Activated naive CD4-positive, alpha-beta T cell treated with anti-CD3 and anti-CD28 coated beads for 36 hours (primary cell): ENCODE results near the gene MOV10. TPM values are rescaled to one million over a fixed set of nuclear protein-coding genes. Genes with fewer than 3 reads are reported as not detected.
"Not testable (repeated sequence)": the region's sequence is repeated elsewhere in the genome, so short reads cannot be mapped to it uniquely, and the experiment has no call there.

Experiments used
- CTCF ChIA-PET: fragments of 350-600 bp; sonication (Branson Sonifier 250); formaldehyde crosslinking; loops from one replicate; lab custom pipeline; 2021; ENCODE audit warnings: antibody characterized with exemption; lab: Charles Lee
- DNase-seq: peaks from one replicate; pipeline ENCODE4 v3.0.0-alpha.2; 2020
- H3K27ac Mint-ChIP-seq: one replicate; pipeline ENCODE4 v1.8.0; 2021; ENCODE audit warnings: mild to moderate bottlenecking, mixed read lengths
- H3K27me3 Mint-ChIP-seq: one replicate; pipeline ENCODE4 v1.8.0; 2021; ENCODE audit warnings: low read depth, mixed read lengths
- H3K36me3 Mint-ChIP-seq: one replicate; pipeline ENCODE4 v1.8.0; 2021; ENCODE audit warnings: low read depth, mixed read lengths
- H3K4me1 Mint-ChIP-seq: one replicate; pipeline ENCODE4 v1.8.0; 2021; ENCODE audit warnings: low read depth, mixed read lengths
- H3K4me3 Mint-ChIP-seq: one replicate; pipeline ENCODE4 v1.8.0; 2021; ENCODE audit warnings: mild to moderate bottlenecking, moderate library complexity, mixed read lengths
- H3K9me3 Mint-ChIP-seq: one replicate; pipeline ENCODE4 v1.8.0; 2021; ENCODE audit warnings: mixed read lengths
- intact Hi-C: fragments of 100-400 bp; cut with micrococcal nuclease; formaldehyde crosslinking; loops from one replicate; pipeline ENCODE4 v1.15.1; 2023
- total RNA-seq, 2 experiments: library from RNA; stranded (reverse); gene quantifications; one replicate each; pipeline ENCODE4 v1.2.3, GENCODE V29; 2021

Gene MOV10
- total RNA-seq, 2 experiments from 2014 or later, result 46.0 to 48.8 TPM

DNA sequence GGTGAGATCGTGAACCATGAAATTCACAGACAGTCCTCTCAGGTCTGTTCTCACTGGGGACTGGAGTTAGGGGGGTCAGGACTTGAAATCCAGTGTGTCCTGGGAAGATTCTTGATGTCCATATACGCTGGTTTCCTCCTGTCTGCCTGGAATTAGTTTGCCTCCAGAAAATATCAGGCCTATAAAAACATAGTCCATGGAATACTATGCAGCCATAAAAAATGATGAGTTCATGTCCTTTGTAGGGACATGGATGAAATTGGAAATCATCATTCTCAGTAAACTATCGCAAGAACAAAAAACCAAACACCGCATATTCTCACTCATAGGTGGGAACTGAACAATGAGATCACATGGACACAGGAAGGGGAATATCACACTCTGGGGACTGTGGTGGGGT is 49.8 kb downstream of the MOV10 start:
- H3K4me3 Mint-ChIP-seq, H3K36me3 Mint-ChIP-seq, CTCF ChIA-PET, intact Hi-C loops, H3K27me3 Mint-ChIP-seq, H3K27ac Mint-ChIP-seq, H3K9me3 Mint-ChIP-seq, DNase-seq: not testable (repeated sequence)
- peaks cover 13% of the 10 kb centered on the region for H3K4me1 Mint-ChIP-seq

- no peak overlapping the region for H3K4me3 Mint-ChIP-seq
- no peak overlapping the region for H3K27ac Mint-ChIP-seq
- intact Hi-C loops, result no loop called here
- CTCF ChIA-PET, result no interaction called here
- peaks cover 8% of the 10 kb centered on the region for H3K4me1 Mint-ChIP-seq
- H3K27me3 Mint-ChIP-seq, result no peaks in the 10 kb centered on the region
- DNase-seq, result no peak
- no peaks in the 10 kb centered on the region for H3K9me3 Mint-ChIP-seq
- H3K36me3 Mint-ChIP-seq, result no peaks in the 10 kb centered on the region
These were observed 53.3 kb downstream of the MOV10 start for GRCh38 chr1:112727716-112728115.

GRCh38 chr1:112728306-112728971 is 54.0 kb downstream of the MOV10 start:
- H3K9me3 Mint-ChIP-seq, H3K27me3 Mint-ChIP-seq, H3K4me3 Mint-ChIP-seq, intact Hi-C loops, CTCF ChIA-PET, H3K4me1 Mint-ChIP-seq, DNase-seq, H3K27ac Mint-ChIP-seq, H3K36me3 Mint-ChIP-seq: not testable (repeated sequence)

- H3K4me1 Mint-ChIP-seq, H3K27me3 Mint-ChIP-seq, H3K9me3 Mint-ChIP-seq, intact Hi-C loops, H3K4me3 Mint-ChIP-seq, H3K27ac Mint-ChIP-seq, H3K36me3 Mint-ChIP-seq, DNase-seq: not testable (repeated sequence)
- CTCF ChIA-PET, result interaction anchor here (0.8 to 2.6 kb wide), 4 partner anchors 8 to 76 kb away, joined by 4 to 6 read pairs (median 5); a partner anchor contains a TSS
These were observed 54.6 kb downstream of the MOV10 start for GRCh38 chr1:112729011-112729410.

DNA sequence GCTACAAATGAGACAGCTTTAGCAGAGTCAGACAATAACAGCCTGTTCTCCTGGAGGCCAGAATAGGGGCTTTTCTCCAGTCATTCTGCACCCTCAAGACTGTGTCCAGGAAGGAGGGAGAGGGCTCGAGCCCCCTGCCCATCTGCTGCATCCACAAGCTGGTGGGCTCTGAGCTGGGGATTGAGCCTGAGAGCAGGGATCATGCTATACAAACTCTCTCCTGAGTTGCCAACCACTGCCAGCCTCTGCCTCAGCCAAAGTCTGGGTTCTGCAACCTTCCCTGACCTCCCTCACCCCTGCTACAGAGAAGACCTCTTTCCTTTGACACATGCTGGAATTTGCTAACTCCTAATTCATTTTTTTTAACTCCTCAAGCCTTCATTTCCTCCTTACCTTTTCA is 55.5 kb downstream of the MOV10 start:
- DNase-seq, result no peak
- no peaks in the 10 kb centered on the region for H3K36me3 Mint-ChIP-seq
- H3K27ac Mint-ChIP-seq, result no peak overlapping the region
- CTCF ChIA-PET, result interaction anchor here (0.6 to 2.6 kb wide), 8 partner anchors 9 to 913 kb away, joined by 3 to 8 read pairs (median 4); partner anchors contain the start of gene PPM1J
- intact Hi-C loops, result no loop called here
- H3K27me3 Mint-ChIP-seq, result no peaks in the 10 kb centered on the region
- H3K4me1 Mint-ChIP-seq, result peaks cover 6% of the 10 kb centered on the region
- H3K9me3 Mint-ChIP-seq, result no peaks in the 10 kb centered on the region
- no peak overlapping the region for H3K4me3 Mint-ChIP-seq

- Mint-ChIP-seq H3K9me3 (no peaks in the 10 kb centered on the region), H3K4me3 (no peak overlapping the region), H3K27me3 (no peaks in the 10 kb centered on the region), H3K4me1 (peaks cover 14% of the 10 kb centered on the region), H3K27ac (no peak overlapping the region), H3K36me3 (no peaks in the 10 kb centered on the region)
- intact Hi-C loops, result no loop called here
- CTCF ChIA-PET, result interaction anchor here (1.4 to 2.6 kb wide), 2 partner anchors 10 to 16 kb away, joined by 5 to 6 read pairs; no protein-coding TSS in a partner anchor
- no peak for DNase-seq
These were observed 57.0 kb downstream of the MOV10 start for GRCh38 chr1:112731451-112731850.

DNA sequence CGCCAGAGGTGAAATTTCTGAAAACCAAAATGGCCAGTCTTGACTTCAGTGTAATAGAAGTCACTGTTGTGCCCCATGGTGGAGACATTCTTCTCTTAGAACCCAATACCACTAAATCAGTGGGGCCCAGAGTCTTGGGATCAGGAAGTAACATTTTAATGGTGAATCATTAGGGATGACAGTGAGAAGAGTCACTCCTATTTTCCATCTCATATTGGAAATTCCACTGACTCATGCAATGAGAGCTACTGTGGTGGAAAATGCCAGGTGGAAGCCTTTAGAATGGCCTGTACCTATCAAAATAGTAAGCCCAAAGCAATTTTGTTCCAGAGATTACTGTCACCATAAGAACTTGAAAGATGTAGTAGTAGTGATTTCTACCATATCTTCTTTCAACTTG is 61.3 kb downstream of the MOV10 start:
- CTCF ChIA-PET, result interaction anchor here (0.6 to 4.0 kb wide), 2 partner anchors 16 to 148 kb away, joined by 3 to 25 read pairs; a partner anchor contains a TSS
- Mint-ChIP-seq H3K4me1 (peaks cover 24% of the 10 kb centered on the region), H3K27ac (no peak overlapping the region), H3K9me3 (no peaks in the 10 kb centered on the region), H3K4me3 (no peak overlapping the region), H3K36me3 (no peaks in the 10 kb centered on the region), H3K27me3 (peaks cover 19% of the 10 kb centered on the region)
- intact Hi-C loops, result loop anchor here (5.0 kb wide), 1 partner anchor 1197 kb away; no protein-coding TSS in a partner anchor
- peak; percentile 46 for DNase-seq

DNA sequence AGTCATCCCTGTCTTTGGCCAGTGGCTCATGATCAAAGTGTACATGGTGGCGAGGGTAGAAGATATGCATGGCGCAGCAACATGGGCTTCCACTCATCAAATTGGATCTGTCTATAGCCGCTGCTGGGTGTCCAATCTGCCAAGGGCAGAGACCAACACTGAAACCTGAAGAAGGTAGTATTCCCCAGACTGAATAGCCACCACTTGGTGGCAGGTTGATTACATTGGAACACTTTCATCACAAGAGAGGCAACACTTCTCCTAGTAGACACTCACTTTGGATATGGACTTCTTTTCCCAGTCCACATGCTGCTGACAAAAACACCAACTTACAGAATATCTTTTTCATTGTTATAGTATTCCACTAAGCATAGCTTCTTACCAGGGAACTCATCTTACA is 63.1 kb downstream of the MOV10 start:
- intact Hi-C loops, result loop anchor here (5.0 kb wide), 1 partner anchor 1195 kb away; no protein-coding TSS in a partner anchor
- H3K36me3 Mint-ChIP-seq, result no peaks in the 10 kb centered on the region
- peaks cover 24% of the 10 kb centered on the region for H3K4me1 Mint-ChIP-seq
- CTCF ChIA-PET, result interaction anchor here (1.0 kb wide), 1 partner anchor 21 kb away, joined by 4 read pairs; no protein-coding TSS in a partner anchor
- DNase-seq, result no peak
- H3K4me3 Mint-ChIP-seq, result no peak overlapping the region
- H3K27ac Mint-ChIP-seq, result no peak overlapping the region
- no peaks in the 10 kb centered on the region for H3K9me3 Mint-ChIP-seq
- H3K27me3 Mint-ChIP-seq, result peaks cover 33% of the 10 kb centered on the region

DNA sequence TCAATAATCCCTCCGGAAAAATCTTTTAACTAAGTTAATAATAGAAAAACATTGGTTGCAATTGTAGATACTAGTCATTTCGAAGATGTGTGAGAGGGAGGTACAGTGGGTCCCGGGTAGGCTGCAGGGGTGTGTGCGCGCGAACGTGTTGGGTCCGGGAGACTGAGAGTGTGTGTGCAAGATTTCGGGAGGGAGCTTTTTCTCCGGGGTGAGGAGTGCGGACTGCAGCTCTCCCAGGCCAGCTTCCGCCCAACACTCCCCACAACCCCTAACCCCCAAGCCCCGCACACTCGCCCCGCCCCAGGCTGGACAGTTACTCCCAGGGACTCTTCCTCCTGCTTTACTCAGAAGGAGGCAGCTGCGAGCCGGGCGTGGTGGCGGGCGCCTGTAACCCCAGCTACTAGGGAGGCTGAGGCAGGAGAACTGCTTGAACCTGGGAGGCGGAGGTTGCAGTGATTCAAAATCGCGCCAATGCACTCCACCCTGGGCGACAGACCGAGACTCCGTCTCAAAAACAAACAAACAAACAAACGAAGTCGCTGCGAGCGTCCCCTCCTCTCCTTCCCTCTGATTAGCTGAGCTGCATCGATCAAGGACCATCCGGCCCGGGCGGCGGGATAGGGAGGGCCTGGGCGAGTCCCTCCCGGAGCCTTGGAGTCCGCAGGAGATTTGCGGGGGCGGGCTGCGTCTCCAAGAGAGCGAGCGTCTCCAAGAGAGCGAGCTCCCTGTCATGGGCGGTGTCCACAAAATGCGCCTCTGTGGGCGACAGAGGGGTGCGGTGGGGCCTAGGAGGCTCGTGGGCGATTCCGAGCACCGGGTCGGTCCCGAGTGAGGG is 68.9 kb downstream of the MOV10 start:
- CTCF ChIA-PET, result interaction anchor here (6.7 kb wide), 1 partner anchor 26 kb away, joined by 69 read pairs; the partner anchor contains the start of gene PPM1J
- Mint-ChIP-seq H3K27me3 (peaks cover 75% of the 10 kb centered on the region), H3K9me3 (peaks cover 1% of the 10 kb centered on the region), H3K27ac (no peak overlapping the region), H3K36me3 (no peaks in the 10 kb centered on the region), H3K4me1 (peaks cover 7% of the 10 kb centered on the region), H3K4me3 (peak overlapping the region; percentile 28)
- intact Hi-C loops, result no loop called here
- peak; percentile 18 for DNase-seq

DNA sequence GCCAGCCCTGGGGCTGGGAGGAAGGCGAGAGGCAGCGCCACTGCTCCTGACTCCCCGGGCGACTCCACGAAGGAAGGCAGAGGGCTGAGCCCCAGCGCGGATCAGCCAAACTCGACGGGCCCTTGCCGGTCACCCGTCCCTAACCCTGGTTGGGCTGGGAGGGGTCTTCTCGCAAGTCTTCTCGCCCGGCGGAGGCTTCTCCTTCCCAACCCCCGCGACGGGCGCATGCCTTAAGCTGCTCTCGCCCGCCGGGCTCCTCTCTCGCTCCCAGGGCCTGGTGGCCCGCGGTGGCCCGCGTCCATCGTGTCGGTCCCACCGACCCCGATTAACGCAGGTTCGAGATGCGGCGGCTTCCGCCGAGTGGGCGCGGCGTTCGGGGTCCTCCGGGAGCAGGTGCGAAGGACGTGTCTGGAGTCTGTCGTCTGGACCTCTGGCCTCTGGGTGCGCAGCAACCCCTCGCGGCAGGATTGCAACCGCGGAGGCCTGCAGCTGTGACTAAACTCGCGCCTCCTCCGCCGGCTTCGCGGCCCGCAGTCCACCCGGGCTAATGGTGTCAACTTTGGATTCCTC is 69.6 kb downstream of the MOV10 start:
- intact Hi-C loops, result no loop called here
- H3K4me3 Mint-ChIP-seq, result no peak overlapping the region
- CTCF ChIA-PET, result interaction anchor here (6.7 kb wide), 1 partner anchor 26 kb away, joined by 69 read pairs; the partner anchor contains the start of gene PPM1J
- H3K36me3 Mint-ChIP-seq, result no peaks in the 10 kb centered on the region
- H3K4me1 Mint-ChIP-seq, result peaks cover 7% of the 10 kb centered on the region
- H3K27me3 Mint-ChIP-seq, result peaks cover 73% of the 10 kb centered on the region
- peaks cover 1% of the 10 kb centered on the region for H3K9me3 Mint-ChIP-seq
- no peak for DNase-seq
- no peak overlapping the region for H3K27ac Mint-ChIP-seq

DNA sequence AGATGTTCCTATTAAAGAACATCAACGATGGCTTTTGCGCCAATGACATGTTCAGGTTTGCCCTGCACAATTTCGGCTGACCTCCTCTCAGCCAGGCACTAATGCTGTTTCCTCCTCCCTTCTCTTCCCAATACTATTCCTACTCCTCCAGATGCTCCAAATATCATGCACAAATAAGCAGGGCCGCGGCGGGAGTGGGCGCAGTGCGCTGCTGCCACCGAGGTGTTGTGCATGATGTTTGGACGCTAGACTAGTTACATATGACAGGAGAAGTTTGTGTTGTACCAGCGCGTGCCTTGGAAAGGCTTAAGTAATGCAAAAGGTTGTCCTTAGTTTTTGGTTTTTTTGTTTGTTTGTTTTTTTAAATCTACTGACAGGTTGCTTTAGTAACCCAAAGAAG is 73.9 kb downstream of the MOV10 start:
- CTCF ChIA-PET, result interaction anchor here (1.1 to 6.7 kb wide), 3 partner anchors 18 to 56 kb away, joined by 3 to 69 read pairs (median 5); partner anchors contain the start of gene PPM1J

More for the DNA sequence above, 73.9 kb downstream of the MOV10 start:
- no peaks in the 10 kb centered on the region for H3K36me3 Mint-ChIP-seq
- peaks cover 5% of the 10 kb centered on the region for H3K4me1 Mint-ChIP-seq
- intact Hi-C loops, result no loop called here
- no peak overlapping the region for H3K4me3 Mint-ChIP-seq
- no peak overlapping the region for H3K27ac Mint-ChIP-seq
- DNase-seq, result no peak
- no peaks in the 10 kb centered on the region for H3K9me3 Mint-ChIP-seq
- H3K27me3 Mint-ChIP-seq, result peaks cover 49% of the 10 kb centered on the region
